ENCODE data around the gene GAB3.
"Not testable (repeated sequence)": the region's sequence is repeated elsewhere in the genome, so short reads cannot be mapped to it uniquely, and the experiment has no call there.

The GAB3 gene

GRCh38 chrX:154658187-154658586 is 92.7 kb downstream of the GAB3 start:
- DNase-seq (ENCODE audit: low spot score), result no peak

GRCh38 chrX:154657226-154657805 is 93.6 kb downstream of the GAB3 start:
- DNase-seq (ENCODE audit: low spot score), result no peak

- no peak for DNase-seq (ENCODE audit: low spot score)
Observed at GRCh38 chrX:154655786-154656185, 95.1 kb downstream of the GAB3 start.

GRCh38 chrX:154655346-154655745 is 95.5 kb downstream of the GAB3 start:
- DNase-seq (ENCODE audit: low spot score), result no peak

- no peak for DNase-seq (ENCODE audit: low spot score)
Observed at GRCh38 chrX:154654925-154655324, 96.0 kb downstream of the GAB3 start.

- no peak for DNase-seq (ENCODE audit: low spot score)
Observed at GRCh38 chrX:154654372-154654771, 96.5 kb downstream of the GAB3 start.

- not testable (repeated sequence) for DNase-seq (ENCODE audit: low spot score)
Observed at GRCh38 chrX:154653413-154653812, 97.5 kb downstream of the GAB3 start, which contains the start of gene CTAG2. TSS of gene CTAG2 (minus strand) at chrX:154653579. CDS start at chrX:154653515, 64 bp downstream.

- no peak for DNase-seq (ENCODE audit: low spot score)
Observed at GRCh38 chrX:154653048-154653401, 97.9 kb downstream of the GAB3 start.

- no peak for DNase-seq (ENCODE audit: low spot score)
Observed at GRCh38 chrX:154652311-154653047, 98.4 kb downstream of the GAB3 start.

GRCh38 chrX:154650221-154650510 is 100.7 kb downstream of the GAB3 start:
- DNase-seq (ENCODE audit: low spot score), result no peak

- no peak for DNase-seq (ENCODE audit: low spot score)
Observed at GRCh38 chrX:154649503-154650220, 101.2 kb downstream of the GAB3 start.

- no peak for DNase-seq (ENCODE audit: low spot score)
Observed at GRCh38 chrX:154648931-154649330, 101.9 kb downstream of the GAB3 start.

GRCh38 chrX:154645745-154646378 is 105.0 kb downstream of the GAB3 start:
- DNase-seq (ENCODE audit: low spot score), result not testable (repeated sequence)

GRCh38 chrX:154643708-154644107 is 107.2 kb downstream of the GAB3 start:
- not testable (repeated sequence) for DNase-seq (ENCODE audit: low spot score)

GRCh38 chrX:154641740-154642139 is 109.1 kb downstream of the GAB3 start:
- not testable (repeated sequence) for DNase-seq (ENCODE audit: low spot score)

GRCh38 chrX:154633661-154634060 is 117.2 kb downstream of the GAB3 start:
- not testable (repeated sequence) for DNase-seq (ENCODE audit: low spot score)

GRCh38 chrX:154630949-154631348 is 119.9 kb downstream of the GAB3 start:
- not testable (repeated sequence) for DNase-seq (ENCODE audit: low spot score)

GRCh38 chrX:154628960-154629359 is 121.9 kb downstream of the GAB3 start:
- not testable (repeated sequence) for DNase-seq (ENCODE audit: low spot score)

Data from HuH-7 (cell line).